ENCODE results near the gene TEPSIN. TPM values are rescaled to one million over a fixed set of nuclear protein-coding genes. Genes with fewer than 3 reads are reported as not detected.

Gene TEPSIN, protein sequence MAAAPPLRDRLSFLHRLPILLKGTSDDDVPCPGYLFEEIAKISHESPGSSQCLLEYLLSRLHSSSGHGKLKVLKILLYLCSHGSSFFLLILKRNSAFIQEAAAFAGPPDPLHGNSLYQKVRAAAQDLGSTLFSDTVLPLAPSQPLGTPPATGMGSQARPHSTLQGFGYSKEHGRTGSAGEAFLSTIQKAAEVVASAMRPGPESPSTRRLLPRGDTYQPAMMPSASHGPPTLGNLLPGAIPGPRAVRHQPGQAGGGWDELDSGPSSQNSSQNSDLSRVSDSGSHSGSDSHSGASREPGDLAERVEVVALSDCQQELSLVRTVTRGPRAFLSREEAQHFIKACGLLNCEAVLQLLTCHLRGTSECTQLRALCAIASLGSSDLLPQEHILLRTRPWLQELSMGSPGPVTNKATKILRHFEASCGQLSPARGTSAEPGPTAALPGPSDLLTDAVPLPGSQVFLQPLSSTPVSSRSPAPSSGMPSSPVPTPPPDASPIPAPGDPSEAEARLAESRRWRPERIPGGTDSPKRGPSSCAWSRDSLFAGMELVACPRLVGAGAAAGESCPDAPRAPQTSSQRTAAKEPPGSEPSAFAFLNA
- total RNA-seq (2022; extraction: Qiagen RNA extraction; ENCODE audit: low read depth) = 15.5 to 31.5 TPM (median 28.2 TPM) in 5 replicates

DNA sequence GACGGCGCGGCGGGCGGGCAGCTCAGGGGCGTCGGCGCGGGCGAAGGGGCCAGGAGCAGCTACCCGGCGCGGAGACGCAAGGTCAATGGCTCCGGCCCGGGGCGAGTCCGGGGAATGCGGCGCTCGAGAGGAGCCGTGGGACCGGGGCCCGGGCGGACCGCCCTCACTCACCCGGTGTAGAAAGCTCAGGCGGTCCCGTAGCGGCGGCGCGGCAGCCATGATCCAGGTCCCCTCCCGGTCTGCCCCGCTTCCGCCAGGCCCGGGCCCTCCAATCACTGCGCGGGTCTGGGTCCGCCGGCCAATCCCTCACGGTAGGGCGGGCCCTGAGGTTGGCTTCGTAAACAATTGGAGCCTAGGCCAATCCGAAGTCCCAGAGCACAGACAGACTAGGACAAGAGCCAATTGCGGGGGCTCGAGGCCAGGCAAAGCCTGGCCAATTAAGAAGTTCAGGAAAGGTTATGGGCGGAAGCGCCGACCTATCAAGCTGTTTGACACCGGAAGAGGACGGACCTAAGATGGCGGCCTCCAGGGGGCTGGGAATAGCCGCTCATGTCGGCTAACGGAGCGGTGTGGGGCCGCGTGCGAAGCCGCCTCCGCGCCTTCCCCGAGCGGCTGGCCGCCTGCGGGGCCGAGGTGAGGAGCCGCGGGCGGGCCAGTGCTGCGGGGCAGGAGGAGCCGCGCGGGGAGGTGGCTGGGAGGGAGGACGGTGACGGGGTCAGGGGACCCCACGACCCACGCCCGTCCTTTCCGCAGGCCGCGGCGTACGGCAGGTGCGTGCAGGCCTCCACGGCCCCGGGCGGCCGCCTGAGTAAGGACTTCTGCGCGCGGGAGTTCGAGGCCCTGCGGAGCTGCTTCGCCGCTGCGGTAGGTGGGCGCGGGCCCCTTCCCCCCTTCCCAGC is at the start of gene TEPSIN, which contains the start of gene NDUFAF8:
TEPSIN (minus strand) TSS at position 241 of the 899 bp plus-strand sequence; CDS start at position 219, 22 bp downstream.
NDUFAF8 (plus strand) TSS at position 504 of the 899 bp plus-strand sequence; CDS start at position 550, 46 bp downstream.

GRCh38 chr17:81222906-81223761 is 15.7 kb downstream of the TEPSIN start, which contains the start of gene CEP131:
Gene CEP131 (minus strand): TSS chr17:81222965. CDS start chr17:81220056, 2,909 bp downstream.

Other genes starting within 250 kb of the TEPSIN start
- gene CHMP6, start 247.2 kb downstream of the TEPSIN start, total RNA-seq (2022; extraction: Qiagen RNA extraction; ENCODE audit: low read depth) = 28.1 to 35.8 TPM (median 32.2 TPM) in 5 replicates
- 55.3 to 75.1 TPM (median 58.0 TPM) in 5 replicates for gene BAIAP2, start 203.9 kb downstream of the TEPSIN start, total RNA-seq (2022; extraction: Qiagen RNA extraction; ENCODE audit: low read depth)
- gene PVALEF, start 73.5 kb downstream of the TEPSIN start, total RNA-seq (2022; extraction: Qiagen RNA extraction; ENCODE audit: low read depth) = not detected in 5 replicates
- gene AATK, start 72.8 kb downstream of the TEPSIN start, total RNA-seq (2022; extraction: Qiagen RNA extraction; ENCODE audit: low read depth) = 0.42 to 0.61 TPM (median 0.49 TPM) in 5 replicates
- 5.7 to 10.6 TPM (median 8.3 TPM) in 5 replicates for gene CEP131, start 16.1 kb downstream of the TEPSIN start, total RNA-seq (2022; extraction: Qiagen RNA extraction; ENCODE audit: low read depth)
- 108 to 230 TPM (median 200 TPM) in 5 replicates for gene NDUFAF8, start 263 bp upstream of the TEPSIN start, total RNA-seq (2022; extraction: Qiagen RNA extraction; ENCODE audit: low read depth)
- 53.1 to 82.4 TPM (median 73.3 TPM) in 5 replicates for gene SLC38A10, start 56.3 kb upstream of the TEPSIN start, total RNA-seq (2022; extraction: Qiagen RNA extraction; ENCODE audit: low read depth)
- gene BAHCC1, start 156.4 kb upstream of the TEPSIN start, total RNA-seq (2022; extraction: Qiagen RNA extraction; ENCODE audit: low read depth) = 11.8 to 16.3 TPM (median 15.8 TPM) in 5 replicates